Measurements from ENCODE around the gene PSTPIP1. TPM values are rescaled to one million over a fixed set of nuclear protein-coding genes. Genes with fewer than 3 reads are reported as not detected.

Gene PSTPIP1
- total and polyA plus RNA-seq, 2 of the 8 experiments (the other 6 are each of a cell fraction or from before 2014, with no cell fraction given): 1.6 to 1.8 TPM

DNA sequence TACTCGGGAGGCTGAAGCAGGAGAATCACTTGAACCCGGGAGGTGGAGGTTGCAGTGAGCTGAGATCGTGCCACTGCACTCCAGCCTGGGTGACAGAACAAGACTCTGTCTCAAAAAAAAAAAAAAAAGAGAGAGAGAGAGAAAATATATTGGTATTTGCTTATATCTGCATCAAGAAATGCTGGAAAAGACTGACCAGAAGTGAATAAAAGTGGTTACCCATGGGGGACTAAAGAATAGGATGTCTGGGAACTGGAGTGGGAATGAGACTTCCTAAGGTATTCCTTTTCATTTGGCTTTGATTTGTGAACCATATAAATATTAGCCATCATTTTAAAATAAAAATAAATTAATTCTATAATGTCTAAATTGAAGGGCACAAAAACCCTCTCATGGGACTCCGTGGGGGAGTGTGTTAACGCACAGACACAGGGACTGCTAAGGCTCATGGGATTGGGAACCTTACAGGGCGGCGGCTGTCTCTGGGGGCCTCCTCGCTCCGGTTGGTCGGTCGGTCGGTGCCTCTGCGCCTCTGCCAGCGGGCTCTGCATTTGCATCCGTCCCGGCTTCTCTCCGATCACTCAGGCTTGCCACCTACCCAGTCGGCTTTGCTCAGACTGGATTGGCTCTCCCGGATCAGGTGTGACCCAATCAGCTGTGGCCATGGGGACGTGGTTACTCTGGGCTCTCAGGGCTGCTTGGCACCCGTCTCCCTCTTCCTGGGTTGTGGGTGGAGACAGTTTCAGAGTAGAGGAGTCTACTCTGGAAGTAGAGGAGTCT, 88.6 kb downstream of the PSTPIP1 start:
- POLR2A ChIA-PET (ENCODE audit: partially characterized antibody): no interaction called here
- Histone ChIP-seq H4K5ac (ENCODE audit: insufficient read length, low read depth, low read length) (no peak overlapping the region), H3K79me2 (ENCODE audit: control insufficient read depth in 1 of 2, insufficient read depth in 2 of 2, low read length in 2 of 2) (no peaks in the 10 kb centered on the region), H2BK15ac (ENCODE audit: low read length) (no peak overlapping the region), H2AK5ac (ENCODE audit: low read depth, low read length) (no peak overlapping the region), H4K20me1 (replicated peaks in 1 of 2; ENCODE audit: control insufficient read depth in 1 of 2, insufficient read depth in 2 of 2, low read length in 2 of 2) (no peaks in the 10 kb centered on the region), H3K9me3 (ENCODE audit: insufficient read depth in 2 of 2, low read depth in 1 of 2, low read length in 1 of 2) (no peaks in the 10 kb centered on the region), H4K8ac (ENCODE audit: extremely low read depth, insufficient read depth, low read length) (no peak overlapping the region), H3K4ac (replicated peaks; ENCODE audit: insufficient read length, low read depth, low read length) (no peak overlapping the region), H3K27ac (ENCODE audit: low read depth, low read length) (no peak overlapping the region), H2BK120ac (replicated peaks; ENCODE audit: low read depth, low read length) (no peak overlapping the region), H2BK20ac (ENCODE audit: low read length) (no peak overlapping the region), H3K4me2 (ENCODE audit: insufficient read depth in 1 of 2, low read depth in 2 of 2, low read length in 2 of 2) (peak overlapping the region; percentile 9 to 47), H3K23me2 (ENCODE audit: low read depth, low read length) (no peaks in the 10 kb centered on the region), H2AFZ (ENCODE audit: low read length) (peak overlapping the region; percentile 91), H2BK5ac (ENCODE audit: low read depth, low read length) (no peak overlapping the region), H2BK12ac (ENCODE audit: low read depth, low read length) (no peak overlapping the region), H3K27me3 (replicated peaks in 1 of 4; ENCODE audit: control insufficient read depth in 3 of 4, extremely low read depth in 1 of 4, insufficient read depth in 3 of 4, low read length in 3 of 4) (peaks cover 0 to 4% (median 1%) of the 10 kb centered on the region in 4 experiments; a peak in 2 of 7 replicates), H3K9ac (replicated peaks in 1 of 4; ENCODE audit: extremely low read depth in 1 of 4, low read depth in 3 of 4, low read length in 3 of 4) (no peak overlapping the region), H3K36me3 (ENCODE audit: control insufficient read depth in 2 of 4, insufficient read depth in 4 of 4, low read length in 3 of 4) (no peaks in the 10 kb centered on the region), H3K4me1 (replicated peaks in 1 of 4; ENCODE audit: control insufficient read depth in 3 of 4, insufficient read depth in 4 of 4, low read length in 3 of 4) (peaks cover 0 to 5% (median under 1%) of the 10 kb centered on the region in 4 experiments; a peak in 4 of 7 replicates), H4K91ac (replicated peaks; ENCODE audit: insufficient read length, low read length) (no peak overlapping the region), H3K56ac (replicated peaks; ENCODE audit: insufficient read length, low read depth, low read length) (no peak overlapping the region), H3K23ac (ENCODE audit: insufficient read length) (no peak overlapping the region), H3K4me3 (ENCODE audit: extremely low read depth in 1 of 4, insufficient read depth in 2 of 4, low read depth in 3 of 4, low read length in 4 of 4) (peak overlapping the region in 1 of 4 experiments; percentile 27; a peak in 3 of 8 replicates), H3K79me1 (ENCODE audit: low read depth, low read length) (no peaks in the 10 kb centered on the region), H3K14ac (ENCODE audit: insufficient read length) (no peak overlapping the region), H3K18ac (ENCODE audit: extremely low read depth, low read length) (0 out of 2 replicates have a peak overlapping the region, but pooled peaks have one; percentile 76)
- DNase-seq (ENCODE audit: low read depth in 1 of 2, low spot score in 2 of 2) (peak; percentile 66 to 81), FAIRE-seq (peak; percentile 52)
- CTCF ChIA-PET (ENCODE audit: partially characterized antibody): interaction anchor here (0.7 kb wide), 1 partner anchor 8 kb away, joined by 3 read pairs; no protein-coding TSS in a partner anchor
- 2% methylated on average over 18 of the region's 21 CpGs; no CpG with 5 or more reads in 1 of the 2 experiments for WGBS, 2 experiments (ENCODE audit: extremely low coverage in 1 of 2, insufficient coverage in 1 of 2, insufficient read length in 1 of 2, insufficient replicate concordance in 2 of 2, low coverage in 1 of 2, low lambda C conversion rate in 2 of 2, missing lambda C conversion rate in 1 of 2)
- TF ChIP-seq POLR2A (IDR thresholded peaks at IDR 0.05; ENCODE audit: control extremely low read depth in 1 of 2, low read depth in 2 of 2, low read length in 2 of 2): peak in 1 of 2 experiments; percentile 38; a peak in 1 of 3 replicates
- TF ChIP-seq, protein P1, sequence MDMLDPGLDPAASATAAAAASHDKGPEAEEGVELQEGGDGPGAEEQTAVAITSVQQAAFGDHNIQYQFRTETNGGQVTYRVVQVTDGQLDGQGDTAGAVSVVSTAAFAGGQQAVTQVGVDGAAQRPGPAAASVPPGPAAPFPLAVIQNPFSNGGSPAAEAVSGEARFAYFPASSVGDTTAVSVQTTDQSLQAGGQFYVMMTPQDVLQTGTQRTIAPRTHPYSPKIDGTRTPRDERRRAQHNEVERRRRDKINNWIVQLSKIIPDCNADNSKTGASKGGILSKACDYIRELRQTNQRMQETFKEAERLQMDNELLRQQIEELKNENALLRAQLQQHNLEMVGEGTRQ (IDR thresholded peaks at IDR 0.05; ENCODE audit: low read length): peak; percentile 53; the same call in 1 of the 2 replicates
- no peak for TF ChIP-seq SRF (IDR thresholded peaks at IDR 0.05; ENCODE audit: low read depth, low read length)
- TF ChIP-seq TAF1 (IDR thresholded peaks at IDR 0.05; ENCODE audit: low read depth, low read length): 0 out of 2 replicates have a peak, but pooled peaks have one; percentile 35
- TF ChIP-seq, protein P2, sequence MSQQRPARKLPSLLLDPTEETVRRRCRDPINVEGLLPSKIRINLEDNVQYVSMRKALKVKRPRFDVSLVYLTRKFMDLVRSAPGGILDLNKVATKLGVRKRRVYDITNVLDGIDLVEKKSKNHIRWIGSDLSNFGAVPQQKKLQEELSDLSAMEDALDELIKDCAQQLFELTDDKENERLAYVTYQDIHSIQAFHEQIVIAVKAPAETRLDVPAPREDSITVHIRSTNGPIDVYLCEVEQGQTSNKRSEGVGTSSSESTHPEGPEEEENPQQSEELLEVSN (IDR thresholded peaks at IDR 0.05): peak; percentile 36; the same call in 1 of the 2 replicates
- TF ChIP-seq CHD2 (IDR thresholded peaks at IDR 0.05; ENCODE audit: low read length): 0 out of 2 replicates have a peak, but pooled peaks have one; percentile 54
- TF ChIP-seq TEAD4 (IDR thresholded peaks at IDR 0.05; ENCODE audit: low read depth, low read length): no peak
- 0 out of 4 replicates have a peak, but pooled peaks of 1 of the 2 experiments have one; percentile 15 for TF ChIP-seq SIN3A (conservative IDR thresholded peaks at IDR 0.05 in 1 of 2, IDR thresholded peaks at IDR 0.05 in 1 of 2; ENCODE audit: low read depth in 1 of 2, low read length in 2 of 2)
- 0 out of 2 replicates have a peak, but pooled peaks have one; percentile 39 for TF ChIP-seq TBP (IDR thresholded peaks at IDR 0.05; ENCODE audit: low read depth, low read length)
